Duodenal mucosa (tissue), 2 donors: ENCODE measurements around the gene GOLIM4.

Experiments
- H3K27ac ChIP-seq: one replicate; pipeline ENCODE4 v1.7.0; 2013; ENCODE audit warnings: low read depth, low read length
- H3K27me3 ChIP-seq, 2 donors: one replicate each; pipeline ENCODE4 v1.7.0; 2013; ENCODE audit warnings: low read length in 2 of 2, control low read depth in 1 of 2; ENCODE audit not compliant: insufficient read depth in 2 of 2, control insufficient read depth in 1 of 2
- H3K36me3 ChIP-seq, 2 donors: one replicate each; pipeline ENCODE4 v1.7.0; 2013; ENCODE audit warnings: low read length in 2 of 2, control low read depth in 1 of 2; ENCODE audit not compliant: insufficient read depth in 2 of 2, control insufficient read depth in 1 of 2
- H3K4me1 ChIP-seq, 2 donors: one replicate each; pipeline ENCODE4 v1.7.0; 2013; ENCODE audit warnings: low read length in 2 of 2, control low read depth in 1 of 2; ENCODE audit not compliant: insufficient read depth in 2 of 2, control insufficient read depth in 1 of 2
- H3K4me3 ChIP-seq, 2 donors: one replicate each; pipeline ENCODE4 v1.7.0; 2013; ENCODE audit warnings: low read length in 2 of 2, low read depth in 1 of 2
- H3K9ac ChIP-seq, 2 donors: one replicate each; pipeline ENCODE4 v1.7.0; 2013; ENCODE audit warnings: low read length in 2 of 2, low read depth in 1 of 2
- H3K9me3 ChIP-seq, 2 donors: one replicate each; pipeline ENCODE4 v1.7.0; 2013; ENCODE audit warnings: low read length in 2 of 2, control low read depth in 1 of 2; ENCODE audit not compliant: control insufficient read depth in 1 of 2

GOLIM4 gene

DNA sequence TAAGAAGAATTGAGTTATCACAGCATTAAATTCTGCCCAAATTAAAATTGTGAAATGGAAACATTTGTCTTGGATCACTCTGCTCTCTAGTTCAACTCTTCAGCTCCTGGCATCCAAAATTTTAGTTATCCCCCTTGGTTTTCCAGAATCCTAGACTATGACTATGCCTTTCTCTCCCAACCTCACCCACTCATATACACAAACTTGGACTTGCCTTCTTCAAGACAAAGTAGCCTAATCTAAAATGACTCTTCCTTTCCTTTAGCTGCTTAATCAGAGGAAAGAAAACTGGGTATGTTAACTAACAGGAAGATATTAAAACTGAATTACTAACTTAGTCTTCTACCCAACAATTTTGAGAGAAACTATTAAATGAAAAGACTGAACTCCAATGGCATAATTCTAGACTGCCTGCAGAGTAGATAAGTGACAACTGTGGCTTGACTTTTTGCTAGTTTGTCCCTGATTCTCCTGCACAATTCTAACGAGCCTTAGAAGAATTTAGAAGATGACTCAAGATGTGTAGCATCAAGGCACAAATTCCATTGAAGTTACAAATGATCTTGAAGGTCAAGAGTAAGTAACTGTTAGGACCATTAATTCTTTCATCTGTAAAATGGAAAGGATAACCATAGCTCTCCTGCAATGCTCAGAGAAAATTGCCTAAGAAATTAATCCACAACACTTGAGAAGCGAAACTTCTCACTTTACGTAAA, 5.2 kb upstream of the GOLIM4 start:
- Histone ChIP-seq H3K9me3 (no peaks in the 10 kb centered on the region), H3K27me3 (no peaks in the 10 kb centered on the region), H3K4me1 (peaks cover 3 to 18% of the 10 kb centered on the region in 2 donors), H3K9ac (no peak overlapping the region), H3K36me3 (no peaks in the 10 kb centered on the region), H3K27ac (no peak overlapping the region), H3K4me3 (no peak overlapping the region)

- Histone ChIP-seq H3K36me3 (no peaks in the 10 kb centered on the region), H3K4me1 (peaks cover 13 to 18% of the 10 kb centered on the region in 2 donors), H3K27ac (no peak overlapping the region), H3K4me3 (no peak overlapping the region), H3K9ac (no peak overlapping the region), H3K9me3 (no peaks in the 10 kb centered on the region), H3K27me3 (no peaks in the 10 kb centered on the region)
Measured at GRCh38 chr3:168097381-168097780, 1.7 kb upstream of the GOLIM4 start.

GRCh38 chr3:168096210-168096652, 507 bp upstream of the GOLIM4 start:
- peaks cover 13 to 26% of the 10 kb centered on the region in 2 donors for H3K4me1 ChIP-seq
- H3K9ac ChIP-seq, result peak overlapping the region; percentile 44 to 45
- no peaks in the 10 kb centered on the region for H3K36me3 ChIP-seq
- H3K9me3 ChIP-seq, result no peaks in the 10 kb centered on the region
- peak overlapping the region; percentile 71 to 87 for H3K4me3 ChIP-seq
- no peaks in the 10 kb centered on the region for H3K27me3 ChIP-seq
- peak overlapping the region; percentile 30 for H3K27ac ChIP-seq

GRCh38 chr3:168094877-168095610, 680 bp downstream of the GOLIM4 start:
- Histone ChIP-seq H3K4me3 (peak overlapping the region; percentile 71 to 87), H3K4me1 (peaks cover 23 to 38% of the 10 kb centered on the region in 2 donors)

DNA sequence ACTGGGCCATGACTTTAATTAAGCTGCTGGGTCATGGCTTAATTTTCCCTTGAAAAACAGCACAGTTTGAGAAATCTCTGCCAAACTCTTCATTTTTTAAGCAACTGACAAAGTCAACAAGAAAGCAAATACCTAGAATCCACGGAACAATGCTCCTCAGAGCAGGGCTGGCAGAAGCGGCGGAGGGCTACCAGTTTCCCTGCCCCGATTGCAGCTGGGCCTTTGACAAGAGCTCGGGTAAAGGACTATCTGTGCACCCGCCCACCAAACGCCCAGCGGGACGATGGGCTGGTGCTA, 1.2 kb downstream of the GOLIM4 start:
- H3K36me3 ChIP-seq, result no peaks in the 10 kb centered on the region
- peak overlapping the region; percentile 93 for H3K27ac ChIP-seq
- H3K27me3 ChIP-seq, result no peaks in the 10 kb centered on the region
- peak overlapping the region; percentile 71 to 87 for H3K4me3 ChIP-seq
- H3K9me3 ChIP-seq, result no peaks in the 10 kb centered on the region
- peak overlapping the region; percentile 72 to 76 for H3K9ac ChIP-seq
- peaks cover 26 to 44% of the 10 kb centered on the region in 2 donors for H3K4me1 ChIP-seq

More at GRCh38 chr3:168094877-168095610, 680 bp downstream of the GOLIM4 start:
- H3K27ac ChIP-seq, result peak overlapping the region; percentile 93
- no peaks in the 10 kb centered on the region for H3K27me3 ChIP-seq
- H3K9ac ChIP-seq, result peak overlapping the region; percentile 72 to 76
- no peaks in the 10 kb centered on the region for H3K9me3 ChIP-seq
- H3K36me3 ChIP-seq, result no peaks in the 10 kb centered on the region

- Histone ChIP-seq H3K27me3 (no peaks in the 10 kb centered on the region), H3K36me3 (no peaks in the 10 kb centered on the region), H3K27ac (no peak overlapping the region), H3K9me3 (no peaks in the 10 kb centered on the region), H3K4me1 (peaks cover 33 to 51% of the 10 kb centered on the region in 2 donors), H3K9ac (peak overlapping the region; percentile 19 to 72), H3K4me3 (peak overlapping the region; percentile 71 to 87)
Measured at GRCh38 chr3:168093790-168094189, 1.9 kb downstream of the GOLIM4 start.

GRCh38 chr3:168093229-168093628, 2.5 kb downstream of the GOLIM4 start:
- no peaks in the 10 kb centered on the region for H3K27me3 ChIP-seq
- peak overlapping the region; percentile 71 to 87 for H3K4me3 ChIP-seq
- H3K9me3 ChIP-seq, result no peaks in the 10 kb centered on the region
- H3K9ac ChIP-seq, result peak overlapping the region; percentile 19 to 20
- no peaks in the 10 kb centered on the region for H3K36me3 ChIP-seq
- H3K27ac ChIP-seq, result no peak overlapping the region
- peaks cover 38 to 57% of the 10 kb centered on the region in 2 donors for H3K4me1 ChIP-seq

DNA sequence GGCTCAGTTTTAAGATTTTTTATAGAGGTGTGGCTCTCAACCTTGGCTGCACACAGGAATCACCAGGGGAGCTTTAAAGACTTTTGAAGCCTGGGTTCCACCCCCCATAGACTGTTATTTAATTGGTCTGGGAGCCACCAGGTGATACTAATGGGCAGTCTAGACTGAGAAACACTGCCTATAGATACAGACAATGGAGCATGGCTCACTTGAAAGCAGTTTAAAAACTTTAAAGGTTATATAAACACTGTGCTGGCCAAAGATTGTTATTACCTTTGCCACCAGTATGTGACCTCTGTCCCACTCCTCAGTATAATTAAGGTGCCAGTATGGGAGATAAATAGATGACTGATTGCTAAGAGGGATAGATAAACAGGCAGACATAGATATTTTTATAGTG, 3.8 kb downstream of the GOLIM4 start:
- peak overlapping the region; percentile 71 to 87 for H3K4me3 ChIP-seq

DNA sequence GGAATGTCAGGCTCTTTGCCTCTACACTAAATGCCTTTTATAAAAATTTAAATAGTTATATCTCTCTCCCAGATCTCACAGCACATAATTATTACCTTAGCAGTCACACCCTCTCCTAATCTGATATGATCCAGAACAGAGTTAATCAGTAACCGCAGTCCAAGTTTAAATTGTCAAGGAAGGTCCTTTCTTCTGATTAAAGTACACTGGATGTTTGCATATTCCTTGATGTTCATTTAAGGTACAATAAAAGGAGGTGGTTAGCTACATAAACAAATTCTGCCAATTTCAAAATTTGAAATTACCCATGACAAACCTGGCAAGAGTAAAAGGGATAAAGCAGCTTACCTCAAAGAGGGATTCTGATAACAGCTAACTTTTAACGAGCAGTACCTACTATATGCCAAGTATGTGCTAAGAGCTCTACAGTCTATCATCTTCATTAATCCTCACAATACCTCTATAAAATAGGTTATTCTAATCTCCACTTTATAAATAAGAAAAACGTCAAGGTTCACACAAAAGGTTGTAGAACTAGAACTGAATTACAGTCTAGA, 4.3 kb downstream of the GOLIM4 start:
- Histone ChIP-seq H3K9me3 (no peaks in the 10 kb centered on the region), H3K4me1 (peaks cover 41 to 63% of the 10 kb centered on the region in 2 donors), H3K27ac (no peak overlapping the region)

More for the DNA sequence above, 3.8 kb downstream of the GOLIM4 start:
- H3K4me1 ChIP-seq, result peaks cover 42 to 63% of the 10 kb centered on the region in 2 donors
- H3K36me3 ChIP-seq, result no peaks in the 10 kb centered on the region
- H3K9ac ChIP-seq, result no peak overlapping the region
- H3K27me3 ChIP-seq, result no peaks in the 10 kb centered on the region
- no peaks in the 10 kb centered on the region for H3K9me3 ChIP-seq
- no peak overlapping the region for H3K27ac ChIP-seq

More for the DNA sequence above, 4.3 kb downstream of the GOLIM4 start:
- no peaks in the 10 kb centered on the region for H3K27me3 ChIP-seq
- no peak overlapping the region for H3K9ac ChIP-seq
- H3K4me3 ChIP-seq, result peak overlapping the region; percentile 12 to 71
- no peaks in the 10 kb centered on the region for H3K36me3 ChIP-seq
